Measurements from ENCODE around the gene LGALS9C. TPM values are rescaled to one million over a fixed set of nuclear protein-coding genes. Genes with fewer than 3 reads are reported as not detected.
"Not testable (repeated sequence)": the region's sequence is repeated elsewhere in the genome, so short reads cannot be mapped to it uniquely, and the experiment has no call there.

LGALS9C gene
- total RNA-seq: not detected
- long read RNA-seq: 0 reads

- ATAC-seq (ENCODE audit: poor library complexity): peak; percentile 64
- intact Hi-C loops (cut with DNase I); DNase-seq: not testable (repeated sequence)
These were observed at the start of gene LGALS9C for GRCh38 chr17:18476508-18477308. TSS of gene LGALS9C (plus strand) at chr17:18476789. CDS start at chr17:18476855, 66 bp downstream.

GRCh38 chr17:18432206-18432605 lies 44.4 kb upstream of the LGALS9C start:
- DNase-seq; ATAC-seq (ENCODE audit: poor library complexity); intact Hi-C loops (cut with DNase I): not testable (repeated sequence)

GRCh38 chr17:18439465-18439870 lies 37.1 kb upstream of the LGALS9C start:
- DNase-seq; intact Hi-C loops (cut with DNase I); ATAC-seq (ENCODE audit: poor library complexity): not testable (repeated sequence)

GRCh38 chr17:18442093-18442492 lies 34.5 kb upstream of the LGALS9C start:
- ATAC-seq (ENCODE audit: poor library complexity); intact Hi-C loops (cut with DNase I): not testable (repeated sequence)

GRCh38 chr17:18442532-18442931 lies 34.1 kb upstream of the LGALS9C start:
- ATAC-seq (ENCODE audit: poor library complexity); intact Hi-C loops (cut with DNase I): not testable (repeated sequence)

More at GRCh38 chr17:18442093-18442492, 34.5 kb upstream of the LGALS9C start:
- DNase-seq: peak; percentile 57

GRCh38 chr17:18447476-18448205 lies 28.9 kb upstream of the LGALS9C start:
- DNase-seq; intact Hi-C loops (cut with DNase I); ATAC-seq (ENCODE audit: poor library complexity): not testable (repeated sequence)

More at GRCh38 chr17:18442532-18442931, 34.1 kb upstream of the LGALS9C start:
- not testable (repeated sequence) for DNase-seq

GRCh38 chr17:18448311-18448710 lies 28.3 kb upstream of the LGALS9C start:
- ATAC-seq (ENCODE audit: poor library complexity); intact Hi-C loops (cut with DNase I); DNase-seq: not testable (repeated sequence)

GRCh38 chr17:18449833-18450232 lies 26.8 kb upstream of the LGALS9C start:
- ATAC-seq (ENCODE audit: poor library complexity); DNase-seq; intact Hi-C loops (cut with DNase I): not testable (repeated sequence)

- intact Hi-C loops (cut with DNase I): not testable (repeated sequence)
These were observed 25.6 kb upstream of the LGALS9C start for GRCh38 chr17:18450998-18451397.

GRCh38 chr17:18451969-18452368 lies 24.6 kb upstream of the LGALS9C start:
- intact Hi-C loops (cut with DNase I); ATAC-seq (ENCODE audit: poor library complexity); DNase-seq: not testable (repeated sequence)

More at GRCh38 chr17:18450998-18451397, 25.6 kb upstream of the LGALS9C start:
- not testable (repeated sequence) for ATAC-seq (ENCODE audit: poor library complexity); DNase-seq

GRCh38 chr17:18459035-18459434 lies 17.6 kb upstream of the LGALS9C start:
- DNase-seq; ATAC-seq (ENCODE audit: poor library complexity); intact Hi-C loops (cut with DNase I): not testable (repeated sequence)

- DNase-seq; ATAC-seq (ENCODE audit: poor library complexity); intact Hi-C loops (cut with DNase I): not testable (repeated sequence)
These were observed 12.6 kb upstream of the LGALS9C start for GRCh38 chr17:18463831-18464502.

GRCh38 chr17:18466250-18466983 lies 10.2 kb upstream of the LGALS9C start:
- ATAC-seq (ENCODE audit: poor library complexity); DNase-seq; intact Hi-C loops (cut with DNase I): not testable (repeated sequence)

- intact Hi-C loops (cut with DNase I); DNase-seq; ATAC-seq (ENCODE audit: poor library complexity): not testable (repeated sequence)
These were observed 9.6 kb upstream of the LGALS9C start for GRCh38 chr17:18467001-18467400.

- intact Hi-C loops (cut with DNase I): not testable (repeated sequence)
These were observed 8.0 kb upstream of the LGALS9C start for GRCh38 chr17:18468472-18469171.

GRCh38 chr17:18469837-18470236 lies 6.8 kb upstream of the LGALS9C start:
- DNase-seq; intact Hi-C loops (cut with DNase I); ATAC-seq (ENCODE audit: poor library complexity): not testable (repeated sequence)

More at GRCh38 chr17:18468472-18469171, 8.0 kb upstream of the LGALS9C start:
- not testable (repeated sequence) for DNase-seq; ATAC-seq (ENCODE audit: poor library complexity)

- intact Hi-C loops (cut with DNase I); ATAC-seq (ENCODE audit: poor library complexity): not testable (repeated sequence)
These were observed 6.2 kb upstream of the LGALS9C start for GRCh38 chr17:18470345-18470930.

More at GRCh38 chr17:18470345-18470930, 6.2 kb upstream of the LGALS9C start:
- not testable (repeated sequence) for DNase-seq
